Hepatocyte (in vitro differentiated cells): ENCODE measurements around the gene ITPR2. TPM values are rescaled to one million over a fixed set of nuclear protein-coding genes. Genes with fewer than 3 reads are reported as not detected.

Experiments
- DNase-seq: peaks from one replicate; pipeline ENCODE4 v3.0.0-alpha.2; 2016; ENCODE audit warnings: low spot score
- H2AFZ ChIP-seq: fragments of 200-600 bp; sonication (generic); 2 replicates; pipeline ENCODE4 v1.6.0; 2016; ENCODE audit warnings: antibody characterized with exemption, mild to moderate bottlenecking
- H3K27ac ChIP-seq: fragments of 200-600 bp; sonication (generic); 2 replicates; pipeline ENCODE4 v1.5.1; 2016; ENCODE audit warnings: mild to moderate bottlenecking
- H3K27me3 ChIP-seq: fragments of 200-600 bp; sonication (generic); 2 replicates; pipeline ENCODE4 v1.6.1; 2016
- H3K36me3 ChIP-seq: fragments of 200-600 bp; sonication (generic); replicated peaks from 2 replicates; pipeline ENCODE4 v1.5.1; 2016; ENCODE audit warnings: low read depth; ENCODE audit not compliant: insufficient read depth
- H3K4me1 ChIP-seq: fragments of 200-600 bp; sonication (generic); 2 replicates; pipeline ENCODE4 v1.5.1; 2016; ENCODE audit warnings: mild to moderate bottlenecking, moderate library complexity; ENCODE audit not compliant: insufficient read depth
- H3K4me2 ChIP-seq: fragments of 200-600 bp; sonication (generic); 2 replicates; pipeline ENCODE4 v1.6.0; 2016
- H3K4me3 ChIP-seq: fragments of 200-600 bp; sonication (generic); 2 replicates; pipeline ENCODE4 v1.5.1; 2016; ENCODE audit warnings: mild to moderate bottlenecking
- H3K79me2 ChIP-seq: fragments of 200-600 bp; sonication (generic); 2 replicates; pipeline ENCODE4 v1.6.0; 2017; ENCODE audit warnings: mild to moderate bottlenecking
- H3K9me2 ChIP-seq: fragments of 200-600 bp; sonication (generic); replicated peaks from 2 replicates; pipeline ENCODE4 v1.6.0; 2017; ENCODE audit warnings: mild to moderate bottlenecking; ENCODE audit not compliant: insufficient read depth
- H3K9me3 ChIP-seq: fragments of 200-600 bp; sonication (generic); 2 replicates; pipeline ENCODE4 v1.5.1; 2016; ENCODE audit warnings: low read depth, mild to moderate bottlenecking
- H4K20me1 ChIP-seq: fragments of 200-600 bp; sonication (generic); 2 replicates; pipeline ENCODE4 v1.6.0; 2016; ENCODE audit warnings: mild to moderate bottlenecking; ENCODE audit not compliant: insufficient read depth, poor library complexity, severe bottlenecking
- EZH2 ChIP-seq: fragments of 200-600 bp; sonication (generic); IDR thresholded peaks from 2 replicates; pipeline ENCODE4 v1.6.1; 2016; ENCODE audit warnings: antibody characterized with exemption, mild to moderate bottlenecking, borderline replicate concordance
- EZH2phosphoT487 ChIP-seq: fragments of 200-600 bp; sonication (generic); IDR thresholded peaks from one replicate; pipeline ENCODE4 v1.6.1; 2018; ENCODE audit warnings: antibody characterized with exemption, mild to moderate bottlenecking, low read depth, moderate library complexity; ENCODE audit not compliant: unreplicated experiment, severe bottlenecking
- WGBS: methylation state at CpG from one replicate; pipeline ENCODE4 v1.1.6; 2016; ENCODE audit warnings: low lambda C conversion rate; ENCODE audit errors: missing lambda C conversion rate; 5-methylcytosine and 5-hydroxymethylcytosine counted together
- polyA plus RNA-seq: library from polyadenylated mRNA; unstranded; fragments of >200 nt; fragmentation: Nextera tagmentation; extraction: Ambion mirVana; gene quantifications from 2 replicates; pipeline ENCODE4 v1.2.1, GENCODE V29; 2016
- total RNA-seq: library from RNA; depleted of rRNA; stranded (reverse); fragments of >200 nt; gene quantifications from 2 replicates; pipeline ENCODE4 v1.2.3, GENCODE V29; 2014
- TF ChIP-seq, protein P1 (sequence below): fragments of 200-600 bp; sonication (generic); IDR thresholded peaks from 2 replicates; pipeline ENCODE4 v1.5.1; 2016; ENCODE audit warnings: antibody characterized with exemption, mild to moderate bottlenecking; ENCODE audit not compliant: poor library complexity

ITPR2 gene
- total and polyA plus RNA-seq, 2 experiments from 2014 or later, result 22.0 to 51.4 TPM

GRCh38 chr12:26339976-26340375 is 493.0 kb downstream of the ITPR2 start:
- no peak overlapping the region for H3K27ac ChIP-seq
- no peaks in the 10 kb centered on the region for H3K79me2 ChIP-seq
- no peaks in the 10 kb centered on the region for H4K20me1 ChIP-seq
- no peak overlapping the region for H2AFZ ChIP-seq
- H3K4me1 ChIP-seq, result no peaks in the 10 kb centered on the region
- no peaks in the 10 kb centered on the region for H3K9me2 ChIP-seq
- no peak for DNase-seq
- no peak for TF ChIP-seq EZH2
- no peak for TF ChIP-seq EZH2phosphoT487
- TF ChIP-seq, protein P1, sequence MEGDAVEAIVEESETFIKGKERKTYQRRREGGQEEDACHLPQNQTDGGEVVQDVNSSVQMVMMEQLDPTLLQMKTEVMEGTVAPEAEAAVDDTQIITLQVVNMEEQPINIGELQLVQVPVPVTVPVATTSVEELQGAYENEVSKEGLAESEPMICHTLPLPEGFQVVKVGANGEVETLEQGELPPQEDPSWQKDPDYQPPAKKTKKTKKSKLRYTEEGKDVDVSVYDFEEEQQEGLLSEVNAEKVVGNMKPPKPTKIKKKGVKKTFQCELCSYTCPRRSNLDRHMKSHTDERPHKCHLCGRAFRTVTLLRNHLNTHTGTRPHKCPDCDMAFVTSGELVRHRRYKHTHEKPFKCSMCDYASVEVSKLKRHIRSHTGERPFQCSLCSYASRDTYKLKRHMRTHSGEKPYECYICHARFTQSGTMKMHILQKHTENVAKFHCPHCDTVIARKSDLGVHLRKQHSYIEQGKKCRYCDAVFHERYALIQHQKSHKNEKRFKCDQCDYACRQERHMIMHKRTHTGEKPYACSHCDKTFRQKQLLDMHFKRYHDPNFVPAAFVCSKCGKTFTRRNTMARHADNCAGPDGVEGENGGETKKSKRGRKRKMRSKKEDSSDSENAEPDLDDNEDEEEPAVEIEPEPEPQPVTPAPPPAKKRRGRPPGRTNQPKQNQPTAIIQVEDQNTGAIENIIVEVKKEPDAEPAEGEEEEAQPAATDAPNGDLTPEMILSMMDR, result no peak
- H3K36me3 ChIP-seq, result no peaks in the 10 kb centered on the region
- H3K4me2 ChIP-seq, result no peak overlapping the region
- WGBS, result 96% methylated on average over 13 of the region's 13 CpGs
- no peak overlapping the region for H3K4me3 ChIP-seq
- no peaks in the 10 kb centered on the region for H3K9me3 ChIP-seq
- H3K27me3 ChIP-seq, result no peaks in the 10 kb centered on the region

- H3K27me3 ChIP-seq, result no peaks in the 10 kb centered on the region
- no peak overlapping the region for H3K27ac ChIP-seq
- no peak overlapping the region for H3K4me3 ChIP-seq
- no peaks in the 10 kb centered on the region for H3K4me1 ChIP-seq
- TF ChIP-seq EZH2 (no peak), EZH2phosphoT487 (no peak)
- TF ChIP-seq, protein P1, result no peak
- DNase-seq, result no peak
- no peak overlapping the region for H2AFZ ChIP-seq
- H3K4me2 ChIP-seq, result no peak overlapping the region
- no peaks in the 10 kb centered on the region for H3K9me3 ChIP-seq
- H3K79me2 ChIP-seq, result no peaks in the 10 kb centered on the region
- no peaks in the 10 kb centered on the region for H4K20me1 ChIP-seq
- H3K36me3 ChIP-seq, result no peaks in the 10 kb centered on the region
- H3K9me2 ChIP-seq, result no peaks in the 10 kb centered on the region
- WGBS, result 74% methylated on average over 11 of the region's 11 CpGs
These were observed 494.1 kb downstream of the ITPR2 start for GRCh38 chr12:26338586-26339572.

- Histone ChIP-seq H2AFZ (no peak overlapping the region), H3K9me3 (no peaks in the 10 kb centered on the region), H3K9me2 (no peaks in the 10 kb centered on the region), H3K27ac (no peak overlapping the region), H3K4me3 (no peak overlapping the region), H3K79me2 (no peaks in the 10 kb centered on the region), H4K20me1 (no peaks in the 10 kb centered on the region), H3K4me2 (no peak overlapping the region), H3K27me3 (no peaks in the 10 kb centered on the region), H3K36me3 (no peaks in the 10 kb centered on the region), H3K4me1 (no peaks in the 10 kb centered on the region)
- WGBS, result 89% methylated on average over 6 of the region's 6 CpGs
- DNase-seq, result no peak
- TF ChIP-seq, protein P1, result no peak
- no peak for TF ChIP-seq EZH2phosphoT487
- no peak for TF ChIP-seq EZH2
These were observed 497.3 kb downstream of the ITPR2 start for GRCh38 chr12:26335651-26336050.
